K562 (cell line): ENCODE results near the gene NBEAL2. TPM values are rescaled to one million over a fixed set of nuclear protein-coding genes. Genes with fewer than 3 reads are reported as not detected.
A peak's percentile ranks its signal among the peaks of the same experiment; 100 is the strongest.

Experiments used
- ADNP ChIP-seq: fragments of 200-800 bp; sonication (Bioruptor generic); IDR thresholded peaks from 2 replicates; pipeline ENCODE4 v1.6.1; 2016; ENCODE audit warnings: missing genetic modification characterization, missing compliant biosample characterization
- BCOR ChIP-seq: fragments of 450-650 bp; IDR thresholded peaks from 2 replicates; pipeline ENCODE4 v1.6.1; 2016
- CBX1 ChIP-seq: sonication (generic); IDR thresholded peaks from 2 replicates; pipeline ENCODE4 v1.6.1; 2016; ENCODE audit warnings: antibody characterized with exemption, low read depth, mild to moderate bottlenecking
- CBX2 ChIP-seq: fragments of 200-600 bp; sonication (generic); IDR thresholded peaks from one replicate; pipeline ENCODE4 v1.6.1; 2012; ENCODE audit warnings: mild to moderate bottlenecking, low read length, inconsistent platforms; ENCODE audit not compliant: insufficient read depth, poor library complexity, severe bottlenecking
- CBX3 ChIP-seq, 2 experiments: IDR thresholded peaks; 1 replicate in 1 of 2; 2 replicates in 1 of 2; pipeline ENCODE4 v1.6.1; 2012; ENCODE audit warnings: inconsistent platforms in 2 of 2, low read length in 2 of 2, borderline replicate concordance in 1 of 2, control low read depth in 1 of 2
- CHD4 ChIP-seq: fragments of 200-600 bp; sonication (generic); IDR thresholded peaks from 3 replicates; pipeline ENCODE4 v1.6.1; 2012; ENCODE audit warnings: low read depth, mild to moderate bottlenecking, mixed read lengths, low read length, inconsistent platforms; ENCODE audit not compliant: insufficient read depth, insufficient replicate concordance, poor library complexity, severe bottlenecking
- EP300 ChIP-seq: IDR thresholded peaks from 2 replicates; pipeline ENCODE4 v1.6.1; 2012; ENCODE audit warnings: low read length, improper control_type of control experiment
- FOXK2 ChIP-seq, 2 experiments: fragments of 450-650 bp; IDR thresholded peaks in 1 of 2; conservative IDR thresholded peaks in 1 of 2; 2 replicates each; pipeline ENCODE4 v1.6.1; 2016; ENCODE audit warnings: low read depth in 2 of 2, mild to moderate bottlenecking in 1 of 2
- FUS ChIP-seq: fragments of 200-400 bp; formaldehyde crosslinking; optimal IDR thresholded peaks from 2 replicates; pipeline ENCODE3; 2017; ENCODE audit warnings: low read depth, low read length
- HNRNPK ChIP-seq: fragments of 200-400 bp; formaldehyde crosslinking; IDR thresholded peaks from one replicate; pipeline ENCODE4 v1.6.1; 2018; ENCODE audit warnings: mild to moderate bottlenecking, low read depth, low read length; ENCODE audit not compliant: poor library complexity, severe bottlenecking
- IFI16 ChIP-seq: fragments of 250-450 bp; sonication (Bioruptor Pico); IDR thresholded peaks from 2 replicates; pipeline ENCODE4 v2.1.2; 2022; ENCODE audit warnings: mild to moderate bottlenecking, inconsistent platforms
- IRF2 ChIP-seq: sonication (generic); formaldehyde crosslinking; IDR thresholded peaks from 2 replicates; pipeline ENCODE4 v1.8.1; 2022; ENCODE audit warnings: mild to moderate bottlenecking, missing genetic modification reagents
- KDM1A ChIP-seq, 2 experiments: fragments of 450-650 bp; IDR thresholded peaks; 2 replicates each; pipeline ENCODE4 v1.6.1; 2016; ENCODE audit warnings: mild to moderate bottlenecking in 2 of 2
- MCM5 ChIP-seq: fragments of 450-650 bp; IDR thresholded peaks from 2 replicates; pipeline ENCODE4 v1.6.1; 2016; ENCODE audit warnings: low read depth
- PTTG1 ChIP-seq: fragments of 450-650 bp; IDR thresholded peaks from 2 replicates; pipeline ENCODE4 v1.6.1; 2016; ENCODE audit warnings: low read depth, mild to moderate bottlenecking, missing genetic modification characterization, missing compliant biosample characterization
- RAD21 ChIP-seq, 2 experiments: fragments of 250-450 bp in 1 of 2; fragments of 450-650 bp in 1 of 2; sonication (Bioruptor Pico) in 1 of 2; formaldehyde crosslinking in 1 of 2; IDR thresholded peaks in 1 of 2; conservative IDR thresholded peaks in 1 of 2; 2 replicates each; pipeline versions ENCODE4 v1.4.0 to v1.8.0; 2020 to 2022; ENCODE audit warnings: mild to moderate bottlenecking in 2 of 2, moderate library complexity in 1 of 2
- RBM34 ChIP-seq: fragments of 200-400 bp; formaldehyde crosslinking; IDR thresholded peaks from 2 replicates; pipeline ENCODE4 v1.6.1; 2018; ENCODE audit warnings: low read length, borderline replicate concordance; ENCODE audit not compliant: insufficient read depth
- ZBED1 ChIP-seq: IDR thresholded peaks from 2 replicates; pipeline ENCODE4 v1.6.1; 2014
- ZNF780A ChIP-seq: fragments of 250-450 bp; sonication (Bioruptor Pico); IDR thresholded peaks from 2 replicates; pipeline ENCODE4 v1.5.0; 2021; ENCODE audit warnings: mild to moderate bottlenecking
- polyA plus RNA-seq, 8 experiments: library from polyadenylated mRNA; depleted of rRNA in 4 of 8; stranded (reverse) in 5 of 8; unstranded in 3 of 8; fragments of >200 nt; fragmentation: Nextera tagmentation in 2 of 8; fragmentation: Illumina TruSeq in 1 of 8; extraction: Ambion mirVana in 2 of 8; extraction: Trizol in 1 of 8; gene quantifications; 2 replicates each; pipeline versions ENCODE4 v1.2.1 to v1.2.3, GENCODE V29; 2011 to 2014; ENCODE audit warnings: inconsistent platforms in 1 of 8, missing spikeins in 1 of 8
- total RNA-seq, 7 experiments: library from RNA; depleted of rRNA in 6 of 7; stranded (reverse); fragments of >200 nt in 6 of 7; fragmentation: Illumina TruSeq in 2 of 7; extraction: Trizol in 2 of 7; gene quantifications; 2 replicates each; pipeline versions ENCODE4 v1.2.1 to v1.2.3, GENCODE V29; 2011 to 2021; ENCODE audit warnings: low replicate concordance in 1 of 7
- TF ChIP-seq, protein P1 (sequence below): fragments of 250-450 bp; sonication (Bioruptor Pico); IDR thresholded peaks from 2 replicates; pipeline ENCODE4 v1.4.0; 2020
- TF ChIP-seq, protein P2 (sequence below): fragments of 250-450 bp; sonication (Bioruptor Pico); IDR thresholded peaks from 2 replicates; pipeline ENCODE4 v1.5.0; 2021; ENCODE audit warnings: mild to moderate bottlenecking, borderline replicate concordance
- TF ChIP-seq, protein P3 (sequence below): fragments of 450-650 bp; IDR thresholded peaks from 2 replicates; pipeline ENCODE4 v1.6.1; 2018; ENCODE audit warnings: mild to moderate bottlenecking, low read depth; ENCODE audit not compliant: partially characterized antibody
- TF ChIP-seq, protein P4 (sequence below): fragments of 250-450 bp; sonication (Bioruptor Pico); IDR thresholded peaks from 2 replicates; pipeline ENCODE4 v1.5.1; 2021; ENCODE audit warnings: mild to moderate bottlenecking

The NBEAL2 gene
- total and polyA plus RNA-seq, 9 of the 15 experiments (the other 6 are each of a cell fraction or from before 2014, with no cell fraction given) = 0.06 to 114 (median 29.6) TPM

DNA sequence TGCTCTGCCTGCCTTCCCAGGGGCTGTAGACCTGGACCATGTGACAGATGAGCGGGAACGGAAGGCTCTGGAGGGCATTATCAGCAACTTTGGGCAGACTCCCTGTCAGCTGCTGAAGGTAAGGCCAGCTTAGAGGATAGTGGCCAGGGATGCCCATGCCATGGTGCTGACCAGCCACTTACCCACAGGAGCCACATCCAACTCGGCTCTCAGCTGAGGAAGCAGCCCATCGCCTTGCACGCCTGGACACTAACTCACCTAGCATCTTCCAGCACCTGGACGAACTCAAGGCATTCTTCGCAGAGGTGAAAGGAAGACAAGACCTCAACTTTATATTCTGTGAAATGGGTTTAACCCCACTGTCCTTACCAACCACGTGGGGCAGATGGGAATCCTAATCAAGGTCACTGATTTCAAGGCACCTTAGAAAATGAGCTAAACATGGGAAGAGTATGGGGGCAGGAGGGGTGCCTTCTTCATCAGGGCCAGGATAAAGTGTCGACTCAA, 26.7 kb downstream of the NBEAL2 start (continued):
- TF ChIP-seq FUS (no peak), ZNF780A (no peak), RAD21 (CRISPR knock-in tag; conservative IDR thresholded peaks at IDR 0.05 in 1 of 2, IDR thresholded peaks at IDR 0.05 in 1 of 2) (no peak), IRF2 (CRISPR knock-in tag) (no peak), CBX1 (peak; percentile 76; the same call in 1 of the 2 replicates), ADNP (peak; percentile 87), HNRNPK (no peak), IFI16 (CRISPR knock-in tag) (no peak), FOXK2 (conservative IDR thresholded peaks at IDR 0.05 in 1 of 2, IDR thresholded peaks at IDR 0.05 in 1 of 2; ENCODE audit: low read depth in 2 of 2) (no peak), CBX3 (IDR thresholded peaks at IDR 0.05; ENCODE audit: borderline replicate concordance in 1 of 2, low read length in 2 of 2) (0 out of 3 replicates have a peak, but pooled peaks of 1 of the 2 experiments have one; percentile 11), ZBED1 (no peak), RBM34 (no peak), CHD4 (peak; percentile 72), EP300 (no peak), CBX2 (no peak), PTTG1 (tag) (no peak), KDM1A (IDR thresholded peaks at IDR 0.05) (peak; percentile 54 to 75), MCM5 (no peak), BCOR (peak; percentile 93)
- TF ChIP-seq, protein P1, sequence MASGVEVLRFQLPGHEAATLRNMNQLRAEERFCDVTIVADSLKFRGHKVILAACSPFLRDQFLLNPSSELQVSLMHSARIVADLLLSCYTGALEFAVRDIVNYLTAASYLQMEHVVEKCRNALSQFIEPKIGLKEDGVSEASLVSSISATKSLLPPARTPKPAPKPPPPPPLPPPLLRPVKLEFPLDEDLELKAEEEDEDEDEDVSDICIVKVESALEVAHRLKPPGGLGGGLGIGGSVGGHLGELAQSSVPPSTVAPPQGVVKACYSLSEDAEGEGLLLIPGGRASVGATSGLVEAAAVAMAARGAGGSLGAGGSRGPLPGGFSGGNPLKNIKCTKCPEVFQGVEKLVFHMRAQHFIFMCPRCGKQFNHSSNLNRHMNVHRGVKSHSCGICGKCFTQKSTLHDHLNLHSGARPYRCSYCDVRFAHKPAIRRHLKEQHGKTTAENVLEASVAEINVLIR (CRISPR knock-in tag) = no peak
- TF ChIP-seq, protein P2, sequence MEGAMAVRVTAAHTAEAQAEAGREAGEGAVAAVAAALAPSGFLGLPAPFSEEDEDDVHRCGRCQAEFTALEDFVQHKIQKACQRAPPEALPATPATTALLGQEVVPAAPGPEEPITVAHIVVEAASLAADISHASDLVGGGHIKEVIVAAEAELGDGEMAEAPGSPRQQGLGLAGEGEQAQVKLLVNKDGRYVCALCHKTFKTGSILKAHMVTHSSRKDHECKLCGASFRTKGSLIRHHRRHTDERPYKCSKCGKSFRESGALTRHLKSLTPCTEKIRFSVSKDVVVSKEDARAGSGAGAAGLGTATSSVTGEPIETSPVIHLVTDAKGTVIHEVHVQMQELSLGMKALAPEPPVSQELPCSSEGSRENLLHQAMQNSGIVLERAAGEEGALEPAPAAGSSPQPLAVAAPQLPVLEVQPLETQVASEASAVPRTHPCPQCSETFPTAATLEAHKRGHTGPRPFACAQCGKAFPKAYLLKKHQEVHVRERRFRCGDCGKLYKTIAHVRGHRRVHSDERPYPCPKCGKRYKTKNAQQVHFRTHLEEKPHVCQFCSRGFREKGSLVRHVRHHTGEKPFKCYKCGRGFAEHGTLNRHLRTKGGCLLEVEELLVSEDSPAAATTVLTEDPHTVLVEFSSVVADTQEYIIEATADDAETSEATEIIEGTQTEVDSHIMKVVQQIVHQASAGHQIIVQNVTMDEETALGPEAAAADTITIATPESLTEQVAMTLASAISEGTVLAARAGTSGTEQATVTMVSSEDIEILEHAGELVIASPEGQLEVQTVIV (CRISPR knock-in tag) = no peak
- TF ChIP-seq, protein P3, sequence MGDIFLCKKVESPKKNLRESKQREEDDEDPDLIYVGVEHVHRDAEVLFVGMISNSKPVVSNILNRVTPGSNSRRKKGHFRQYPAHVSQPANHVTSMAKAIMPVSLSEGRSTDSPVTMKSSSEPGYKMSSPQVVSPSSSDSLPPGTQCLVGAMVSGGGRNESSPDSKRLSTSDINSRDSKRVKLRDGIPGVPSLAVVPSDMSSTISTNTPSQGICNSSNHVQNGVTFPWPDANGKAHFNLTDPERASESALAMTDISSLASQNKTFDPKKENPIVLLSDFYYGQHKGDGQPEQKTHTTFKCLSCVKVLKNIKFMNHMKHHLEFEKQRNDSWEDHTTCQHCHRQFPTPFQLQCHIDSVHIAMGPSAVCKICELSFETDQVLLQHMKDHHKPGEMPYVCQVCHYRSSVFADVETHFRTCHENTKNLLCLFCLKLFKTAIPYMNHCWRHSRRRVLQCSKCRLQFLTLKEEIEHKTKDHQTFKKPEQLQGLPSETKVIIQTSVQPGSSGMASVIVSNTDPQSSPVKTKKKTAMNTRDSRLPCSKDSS = no peak
- TF ChIP-seq, protein P4, sequence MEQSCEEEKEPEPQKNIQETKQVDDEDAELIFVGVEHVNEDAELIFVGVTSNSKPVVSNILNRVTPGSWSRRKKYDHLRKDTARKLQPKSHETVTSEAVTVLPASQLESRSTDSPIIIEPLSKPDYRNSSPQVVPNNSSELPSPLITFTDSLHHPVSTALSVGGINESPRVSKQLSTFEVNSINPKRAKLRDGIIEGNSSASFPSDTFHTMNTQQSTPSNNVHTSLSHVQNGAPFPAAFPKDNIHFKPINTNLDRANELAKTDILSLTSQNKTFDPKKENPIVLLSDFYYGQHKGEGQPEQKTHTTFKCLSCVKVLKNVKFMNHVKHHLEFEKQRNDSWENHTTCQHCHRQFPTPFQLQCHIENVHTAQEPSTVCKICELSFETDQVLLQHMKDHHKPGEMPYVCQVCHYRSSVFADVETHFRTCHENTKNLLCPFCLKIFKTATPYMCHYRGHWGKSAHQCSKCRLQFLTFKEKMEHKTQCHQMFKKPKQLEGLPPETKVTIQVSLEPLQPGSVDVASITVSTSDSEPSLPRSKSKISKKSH = no peak
